Measurements from ENCODE around the gene TRIM44.

The TRIM44 gene

GRCh38 chr11:35851342-35851741 lies 188.8 kb downstream of the TRIM44 start:
- H3K27ac ChIP-seq (ENCODE audit: low read depth, low read length): no peak overlapping the region
- no peak overlapping the region for H3K4me2 ChIP-seq (ENCODE audit: low read length)
- no peaks in the 10 kb centered on the region for H3F3A ChIP-seq (ENCODE audit: control insufficient read depth, insufficient read depth)
- H4K20me1 ChIP-seq (ENCODE audit: control insufficient read depth, insufficient read depth, low read depth, low read length): no peaks in the 10 kb centered on the region
- H3K4me1 ChIP-seq (ENCODE audit: control insufficient read depth, low read length): no peaks in the 10 kb centered on the region
- H3K4me3 ChIP-seq (ENCODE audit: low read length): no peak overlapping the region
- TF ChIP-seq, protein P1, sequence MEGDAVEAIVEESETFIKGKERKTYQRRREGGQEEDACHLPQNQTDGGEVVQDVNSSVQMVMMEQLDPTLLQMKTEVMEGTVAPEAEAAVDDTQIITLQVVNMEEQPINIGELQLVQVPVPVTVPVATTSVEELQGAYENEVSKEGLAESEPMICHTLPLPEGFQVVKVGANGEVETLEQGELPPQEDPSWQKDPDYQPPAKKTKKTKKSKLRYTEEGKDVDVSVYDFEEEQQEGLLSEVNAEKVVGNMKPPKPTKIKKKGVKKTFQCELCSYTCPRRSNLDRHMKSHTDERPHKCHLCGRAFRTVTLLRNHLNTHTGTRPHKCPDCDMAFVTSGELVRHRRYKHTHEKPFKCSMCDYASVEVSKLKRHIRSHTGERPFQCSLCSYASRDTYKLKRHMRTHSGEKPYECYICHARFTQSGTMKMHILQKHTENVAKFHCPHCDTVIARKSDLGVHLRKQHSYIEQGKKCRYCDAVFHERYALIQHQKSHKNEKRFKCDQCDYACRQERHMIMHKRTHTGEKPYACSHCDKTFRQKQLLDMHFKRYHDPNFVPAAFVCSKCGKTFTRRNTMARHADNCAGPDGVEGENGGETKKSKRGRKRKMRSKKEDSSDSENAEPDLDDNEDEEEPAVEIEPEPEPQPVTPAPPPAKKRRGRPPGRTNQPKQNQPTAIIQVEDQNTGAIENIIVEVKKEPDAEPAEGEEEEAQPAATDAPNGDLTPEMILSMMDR (IDR thresholded peaks at IDR 0.05; ENCODE audit: low read depth, low read length, poor library complexity, severe bottlenecking): no peak
- no peak for TF ChIP-seq EZH2phosphoT487 (IDR thresholded peaks at IDR 0.05; ENCODE audit: borderline replicate concordance, low read length)
- no peaks in the 10 kb centered on the region for H3K27me3 ChIP-seq (ENCODE audit: control insufficient read depth, low read length)
- peaks cover 3% of the 10 kb centered on the region; the same call in 1 of the 2 replicates for H3K9me3 ChIP-seq (ENCODE audit: control insufficient read depth, insufficient read depth, low read length)
- no peaks in the 10 kb centered on the region for H3K9me2 ChIP-seq (replicated peaks; ENCODE audit: control insufficient read depth, low read length)
- H3K79me2 ChIP-seq (ENCODE audit: control insufficient read depth, low read length): no peaks in the 10 kb centered on the region
- H3K36me3 ChIP-seq (ENCODE audit: control insufficient read depth, low read length): no peaks in the 10 kb centered on the region

- H3K79me2 ChIP-seq (ENCODE audit: control insufficient read depth, low read length): no peaks in the 10 kb centered on the region
- no peaks in the 10 kb centered on the region for H3K36me3 ChIP-seq (ENCODE audit: control insufficient read depth, low read length)
- H3F3A ChIP-seq (ENCODE audit: control insufficient read depth, insufficient read depth): no peaks in the 10 kb centered on the region
- H3K4me3 ChIP-seq (ENCODE audit: low read length): no peak overlapping the region
- H3K4me1 ChIP-seq (ENCODE audit: control insufficient read depth, low read length): no peaks in the 10 kb centered on the region
- H3K9me2 ChIP-seq (replicated peaks; ENCODE audit: control insufficient read depth, low read length): no peaks in the 10 kb centered on the region
- H3K27ac ChIP-seq (ENCODE audit: low read depth, low read length): no peak overlapping the region
- no peak for TF ChIP-seq EZH2phosphoT487 (IDR thresholded peaks at IDR 0.05; ENCODE audit: borderline replicate concordance, low read length)
- TF ChIP-seq, protein P1 (IDR thresholded peaks at IDR 0.05; ENCODE audit: low read depth, low read length, poor library complexity, severe bottlenecking): no peak
- H3K9me3 ChIP-seq (ENCODE audit: control insufficient read depth, insufficient read depth, low read length): no peaks in the 10 kb centered on the region
- no peak overlapping the region for H3K4me2 ChIP-seq (ENCODE audit: low read length)
- H4K20me1 ChIP-seq (ENCODE audit: control insufficient read depth, insufficient read depth, low read depth, low read length): no peaks in the 10 kb centered on the region
- no peaks in the 10 kb centered on the region for H3K27me3 ChIP-seq (ENCODE audit: control insufficient read depth, low read length)
Measured at GRCh38 chr11:35852056-35852455, 189.5 kb downstream of the TRIM44 start.

- no peak overlapping the region for H3K27ac ChIP-seq (ENCODE audit: low read depth, low read length)
- no peaks in the 10 kb centered on the region for H3K9me2 ChIP-seq (replicated peaks; ENCODE audit: control insufficient read depth, low read length)
- H3K9me3 ChIP-seq (ENCODE audit: control insufficient read depth, insufficient read depth, low read length): no peaks in the 10 kb centered on the region
- no peaks in the 10 kb centered on the region for H3F3A ChIP-seq (ENCODE audit: control insufficient read depth, insufficient read depth)
- no peaks in the 10 kb centered on the region for H4K20me1 ChIP-seq (ENCODE audit: control insufficient read depth, insufficient read depth, low read depth, low read length)
- H3K36me3 ChIP-seq (ENCODE audit: control insufficient read depth, low read length): no peaks in the 10 kb centered on the region
- H3K79me2 ChIP-seq (ENCODE audit: control insufficient read depth, low read length): no peaks in the 10 kb centered on the region
- H3K4me1 ChIP-seq (ENCODE audit: control insufficient read depth, low read length): no peaks in the 10 kb centered on the region
- H3K4me3 ChIP-seq (ENCODE audit: low read length): no peak overlapping the region
- H3K27me3 ChIP-seq (ENCODE audit: control insufficient read depth, low read length): no peaks in the 10 kb centered on the region
- H3K4me2 ChIP-seq (ENCODE audit: low read length): no peak overlapping the region
- TF ChIP-seq EZH2phosphoT487 (IDR thresholded peaks at IDR 0.05; ENCODE audit: borderline replicate concordance, low read length): no peak
- TF ChIP-seq, protein P1 (IDR thresholded peaks at IDR 0.05; ENCODE audit: low read depth, low read length, poor library complexity, severe bottlenecking): no peak
Measured at GRCh38 chr11:35853971-35854370, 191.4 kb downstream of the TRIM44 start.

DNA sequence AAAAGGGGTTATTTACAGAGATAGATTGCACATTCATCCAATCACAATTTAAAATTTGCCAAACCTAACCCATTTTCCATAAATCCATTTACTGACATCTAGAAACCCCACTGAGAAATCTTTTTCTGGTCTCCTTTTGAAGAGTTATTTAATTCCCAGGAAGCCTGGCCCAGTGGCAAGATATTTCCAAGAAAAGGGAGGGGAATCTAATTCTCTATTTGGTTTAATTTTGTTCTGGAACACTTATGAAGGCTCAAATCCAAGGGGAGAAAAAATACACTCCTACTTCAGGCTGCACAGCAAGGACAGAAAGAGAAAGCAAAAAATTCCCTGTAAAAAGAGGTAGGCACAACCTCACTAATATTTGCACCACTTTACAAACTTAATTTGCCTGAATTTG lies 193.1 kb downstream of the TRIM44 start:
- H3K9me2 ChIP-seq (replicated peaks; ENCODE audit: control insufficient read depth, low read length): no peaks in the 10 kb centered on the region
- H3K79me2 ChIP-seq (ENCODE audit: control insufficient read depth, low read length): no peaks in the 10 kb centered on the region
- H4K20me1 ChIP-seq (ENCODE audit: control insufficient read depth, insufficient read depth, low read depth, low read length): no peaks in the 10 kb centered on the region
- no peaks in the 10 kb centered on the region for H3F3A ChIP-seq (ENCODE audit: control insufficient read depth, insufficient read depth)
- no peak overlapping the region for H3K4me2 ChIP-seq (ENCODE audit: low read length)
- H3K4me1 ChIP-seq (ENCODE audit: control insufficient read depth, low read length): no peaks in the 10 kb centered on the region
- no peaks in the 10 kb centered on the region for H3K27me3 ChIP-seq (ENCODE audit: control insufficient read depth, low read length)
- H3K4me3 ChIP-seq (ENCODE audit: low read length): no peak overlapping the region
- no peak overlapping the region for H3K27ac ChIP-seq (ENCODE audit: low read depth, low read length)
- H3K9me3 ChIP-seq (ENCODE audit: control insufficient read depth, insufficient read depth, low read length): no peaks in the 10 kb centered on the region
- no peaks in the 10 kb centered on the region for H3K36me3 ChIP-seq (ENCODE audit: control insufficient read depth, low read length)
- TF ChIP-seq EZH2phosphoT487 (IDR thresholded peaks at IDR 0.05; ENCODE audit: borderline replicate concordance, low read length): no peak
- TF ChIP-seq, protein P1 (IDR thresholded peaks at IDR 0.05; ENCODE audit: low read depth, low read length, poor library complexity, severe bottlenecking): no peak
